HG03460 (cell line): ENCODE data around the gene BHLHE40.
"Not testable (repeated sequence)": the region's sequence is repeated elsewhere in the genome, so short reads cannot be mapped to it uniquely, and the experiment has no call there.

Experiments
- ATAC-seq: cut with Tn5 transposase; IDR thresholded peaks from one replicate; pipeline ENCODE4 v1.9.1; 2021; ENCODE audit not compliant: unreplicated experiment

Gene BHLHE40

GRCh38 chr3:4959180-4959579 lies 20.1 kb upstream of the BHLHE40 start:
- no peak for ATAC-seq

GRCh38 chr3:4961865-4962264 lies 17.4 kb upstream of the BHLHE40 start:
- ATAC-seq: not testable (repeated sequence)

DNA sequence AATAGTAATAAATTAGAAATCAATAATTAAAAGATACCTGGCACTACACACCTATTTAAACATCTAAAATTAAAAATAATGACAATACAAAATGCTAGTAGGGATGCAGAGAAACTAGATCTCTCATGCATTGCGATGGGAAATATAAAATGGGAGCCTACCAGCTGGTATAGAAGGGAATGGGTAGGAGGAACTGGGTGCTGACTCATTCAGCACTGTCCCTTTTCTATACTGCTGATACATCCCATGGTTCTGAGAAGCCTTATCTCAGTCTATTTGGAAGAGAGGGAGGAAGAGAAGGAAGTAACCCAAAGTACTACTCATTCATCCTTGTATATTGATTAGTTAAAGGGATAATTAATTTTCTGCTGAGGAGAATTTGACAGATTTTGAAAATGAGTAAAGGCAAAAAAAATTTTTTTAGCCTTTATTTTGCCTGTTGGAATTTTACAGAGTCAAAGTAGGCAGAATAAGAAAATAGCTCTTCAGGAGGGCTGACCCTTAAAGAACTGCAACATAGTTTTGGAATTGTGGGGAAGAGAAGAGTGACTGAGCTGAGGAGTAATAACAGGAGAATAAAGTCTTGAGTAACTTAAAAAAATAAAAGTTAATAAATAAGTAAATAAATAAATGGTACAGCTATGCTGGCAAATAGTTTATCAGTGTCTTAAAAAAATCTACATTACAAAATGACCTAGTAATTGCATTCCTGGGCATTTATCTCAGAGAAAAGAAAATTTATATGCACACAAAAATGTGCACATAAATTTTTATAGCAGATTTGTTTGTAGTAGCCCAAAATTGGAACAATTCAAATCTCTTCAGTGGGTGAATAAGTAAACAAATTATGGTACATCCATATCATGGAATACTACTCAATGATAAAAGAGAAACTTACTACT lies 15.3 kb upstream of the BHLHE40 start:
- ATAC-seq: no peak

- not testable (repeated sequence) for ATAC-seq
Measured at GRCh38 chr3:4966006-4966405, 13.2 kb upstream of the BHLHE40 start.

- ATAC-seq: not testable (repeated sequence)
Measured at GRCh38 chr3:4967683-4968082, 11.6 kb upstream of the BHLHE40 start.

GRCh38 chr3:4971437-4971836 lies 7.8 kb upstream of the BHLHE40 start:
- not testable (repeated sequence) for ATAC-seq

DNA sequence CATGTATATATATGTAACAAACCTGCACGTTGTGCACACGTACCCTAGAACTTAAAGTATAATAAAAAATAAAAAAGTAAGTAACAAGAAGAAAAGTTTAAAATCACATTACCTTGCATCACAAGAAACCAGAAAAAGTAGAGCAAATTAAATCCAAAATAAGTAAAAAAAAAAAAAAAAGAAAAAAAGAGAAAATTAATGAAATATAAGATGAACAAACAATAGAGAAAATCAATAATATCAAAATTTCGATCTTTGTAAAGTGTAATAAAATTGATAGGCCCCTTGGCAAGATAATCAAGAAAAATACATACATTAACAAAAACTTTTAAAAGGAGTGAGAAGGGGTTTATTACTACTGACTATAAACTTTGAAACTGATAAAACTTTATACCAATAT lies 7.4 kb upstream of the BHLHE40 start:
- no peak for ATAC-seq

GRCh38 chr3:4972652-4973643 lies 6.3 kb upstream of the BHLHE40 start:
- no peak for ATAC-seq

- no peak for ATAC-seq
Measured at GRCh38 chr3:4974154-4974553, 5.1 kb upstream of the BHLHE40 start.

DNA sequence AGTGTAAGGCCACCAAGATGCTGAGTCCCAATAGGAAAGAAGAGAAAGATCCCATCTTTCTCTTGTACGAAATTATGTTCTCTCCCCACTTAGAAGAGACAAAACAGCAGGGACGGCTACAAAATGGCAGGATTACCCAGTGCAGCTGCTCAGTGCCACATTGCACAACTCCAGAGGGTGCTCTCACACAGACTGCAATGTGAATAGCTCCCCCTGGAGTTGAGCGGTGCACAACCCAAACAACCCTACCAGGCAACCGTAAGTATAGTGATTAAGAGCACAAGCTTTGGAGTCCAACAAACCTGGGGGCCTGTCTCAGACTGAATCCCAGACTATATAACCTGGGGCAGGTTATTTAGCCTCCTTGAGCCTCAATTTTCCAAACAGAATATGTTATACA lies 3.1 kb upstream of the BHLHE40 start:
- no peak for ATAC-seq

DNA sequence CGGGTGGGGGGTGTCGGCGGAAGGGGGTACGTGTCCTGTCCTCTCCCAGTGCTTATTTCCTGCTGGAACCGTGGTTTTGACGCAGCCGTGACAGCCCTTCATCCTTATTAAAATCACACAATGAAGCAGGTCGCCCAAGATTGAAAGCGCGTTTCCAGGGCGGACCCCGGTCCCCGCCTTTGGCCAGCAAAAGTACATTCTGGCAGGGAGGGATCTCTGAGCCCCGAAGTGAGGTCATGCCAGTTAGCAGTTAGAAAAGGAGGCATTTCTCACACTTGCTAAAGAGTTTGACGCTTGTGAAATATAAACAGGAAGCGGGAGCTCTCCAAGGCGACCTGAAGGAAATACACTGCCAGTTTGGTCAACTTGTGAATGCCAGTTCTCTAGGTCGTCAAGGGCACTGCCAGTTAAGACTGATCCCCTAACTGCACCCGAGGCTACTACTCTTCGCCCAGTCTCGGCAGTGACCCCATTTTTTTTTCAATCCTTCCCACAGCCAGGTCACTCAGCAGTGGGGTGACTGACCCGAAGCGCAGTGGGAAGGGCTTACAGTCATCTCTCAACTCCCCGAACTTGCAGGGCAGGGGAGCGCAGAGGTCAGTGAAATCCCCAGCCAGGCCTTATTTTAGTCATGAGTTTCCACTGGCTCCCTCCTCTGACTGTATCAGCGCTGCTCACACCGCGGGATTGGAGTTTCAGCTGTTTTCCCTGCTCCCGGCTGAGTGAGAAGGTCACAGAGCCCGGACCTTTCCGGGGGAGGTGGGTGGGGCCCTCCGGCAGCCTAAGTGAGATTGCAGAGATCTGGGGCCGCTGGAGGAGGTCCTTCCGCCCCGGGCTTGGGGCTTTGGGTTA lies 2.0 kb upstream of the BHLHE40 start:
- ATAC-seq: peak; percentile 39

GRCh38 chr3:4977853-4978203 lies 1.4 kb upstream of the BHLHE40 start:
- ATAC-seq: no peak

GRCh38 chr3:4978204-4978965 lies 852 bp upstream of the BHLHE40 start:
- ATAC-seq: peak; percentile 33

GRCh38 chr3:4978966-4979427 lies 240 bp upstream of the BHLHE40 start:
- ATAC-seq: peak; percentile 41

DNA sequence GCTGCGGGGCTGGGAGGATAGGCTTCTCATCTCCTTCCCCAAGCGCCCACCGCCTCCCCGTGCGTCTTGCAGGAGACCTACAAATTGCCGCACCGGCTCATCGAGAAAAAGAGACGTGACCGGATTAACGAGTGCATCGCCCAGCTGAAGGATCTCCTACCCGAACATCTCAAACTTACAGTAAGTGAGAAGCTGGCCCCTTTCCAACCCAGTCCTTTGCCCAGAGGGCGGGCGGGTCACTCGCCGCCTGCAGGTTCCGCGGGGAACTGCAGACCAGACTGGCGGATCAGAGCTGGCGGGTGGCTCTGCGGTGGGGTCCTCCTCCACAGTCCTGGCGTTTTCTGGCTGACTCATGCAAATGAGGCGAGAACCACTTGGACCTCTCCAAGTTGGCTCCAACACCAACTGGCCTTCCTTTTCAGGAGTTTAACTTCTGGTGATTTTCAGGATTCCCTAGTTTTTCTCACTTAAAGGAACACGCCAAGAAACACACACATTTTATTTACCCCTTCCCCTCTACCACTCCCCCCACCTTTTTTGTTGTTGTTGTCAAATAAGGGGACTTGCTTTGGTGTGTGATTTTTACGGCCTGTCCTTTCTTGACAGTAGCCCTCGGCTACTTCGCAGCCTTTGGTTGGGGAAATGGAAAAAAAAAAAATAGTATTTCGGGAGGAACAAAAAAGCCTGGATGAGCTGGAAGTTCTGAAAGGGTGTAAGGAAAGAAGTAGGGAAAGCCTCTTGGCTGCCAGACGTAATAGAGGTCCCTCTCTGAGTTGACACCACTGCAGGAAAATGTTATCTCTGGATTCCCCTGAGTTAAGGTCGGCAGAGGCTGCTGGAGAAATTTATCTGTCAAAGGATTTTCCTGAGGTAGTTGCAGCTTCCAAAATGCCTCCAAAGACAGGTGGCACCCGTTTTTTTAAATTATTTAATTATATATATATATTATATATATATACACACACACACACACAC lies 1.3 kb downstream of the BHLHE40 start:
- peak; percentile 9 for ATAC-seq

GRCh38 chr3:4981294-4981664 lies 2.0 kb downstream of the BHLHE40 start:
- no peak for ATAC-seq

DNA sequence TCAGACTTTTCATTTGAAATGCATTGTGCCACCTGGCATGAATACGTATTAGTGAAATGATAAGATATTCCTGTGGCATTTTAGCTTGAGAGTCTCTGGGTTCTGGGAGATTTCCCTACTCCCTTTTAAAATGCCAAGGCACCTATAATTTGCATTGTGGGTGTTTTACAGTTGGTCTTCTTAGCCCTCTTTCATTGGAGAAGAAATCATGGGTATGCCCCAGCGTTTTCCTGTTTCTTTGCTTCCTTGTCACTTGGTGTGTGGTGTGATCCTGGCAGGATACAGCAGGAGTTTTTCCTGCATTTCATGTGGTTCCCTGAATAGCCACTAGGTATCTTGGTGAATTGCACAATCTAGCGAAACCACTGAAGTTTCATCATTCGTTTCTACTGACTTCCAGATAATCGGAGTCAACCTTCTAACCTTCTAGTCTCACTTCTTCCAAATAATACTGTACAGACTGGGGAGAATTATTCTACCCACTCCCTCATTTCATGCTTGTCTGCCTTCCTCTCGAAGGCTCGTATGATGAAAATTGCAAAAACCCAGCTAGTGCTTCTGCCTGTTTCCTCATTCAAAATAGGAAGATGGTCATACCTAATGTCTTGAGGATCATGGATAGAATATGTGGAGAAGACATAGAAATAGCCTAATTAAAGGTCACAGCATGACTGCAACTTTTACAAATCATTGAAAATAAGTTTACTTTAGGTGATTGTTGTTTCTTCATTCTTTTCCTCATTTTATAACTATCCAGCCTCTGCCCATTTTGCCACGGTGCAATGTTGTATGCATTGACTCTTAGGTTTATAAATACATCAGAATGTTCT lies 2.6 kb downstream of the BHLHE40 start:
- no peak for ATAC-seq
